Measurements from ENCODE around the gene GPC3.

Gene GPC3

GRCh38 chrX:133747196-133747595 lies 238.2 kb downstream of the GPC3 start:
- TF ChIP-seq ZNF266 (tag by site-specific recombination; IDR thresholded peaks at IDR 0.05; ENCODE audit: low read depth) (no peak), ZNF248 (tag by site-specific recombination; IDR thresholded peaks at IDR 0.05) (no peak), ZNF549 (tag by site-specific recombination; IDR thresholded peaks at IDR 0.05) (no peak), WT1 (tag by site-specific recombination; IDR thresholded peaks at IDR 0.05) (no peak), ZNF610 (tag by site-specific recombination; IDR thresholded peaks at IDR 0.05; ENCODE audit: borderline replicate concordance) (no peak), ZNF747 (tag by site-specific recombination; IDR thresholded peaks at IDR 0.05) (no peak), KLF17 (tag by site-specific recombination; IDR thresholded peaks at IDR 0.05) (no peak), ZNF148 (tag by site-specific recombination; IDR thresholded peaks at IDR 0.05; ENCODE audit: borderline replicate concordance) (no peak), ZIC2 (tag by site-specific recombination; IDR thresholded peaks at IDR 0.05) (no peak), TCF7L2 (IDR thresholded peaks at IDR 0.05; ENCODE audit: borderline replicate concordance, low read depth, low read length) (no peak), ZNF121 (tag by site-specific recombination; IDR thresholded peaks at IDR 0.05) (no peak), ZNF555 (tag by site-specific recombination; conservative IDR thresholded peaks at IDR 0.05) (no peak), ZNF48 (tag by site-specific recombination; IDR thresholded peaks at IDR 0.05) (no peak), YY1 (tag by site-specific recombination; IDR thresholded peaks at IDR 0.05) (no peak), ZBTB20 (tag by site-specific recombination; IDR thresholded peaks at IDR 0.05) (no peak), ZNF114 (tag by site-specific recombination; IDR thresholded peaks at IDR 0.05) (no peak)
- H3K36me3 ChIP-seq (ENCODE audit: control insufficient read depth in 2 of 2, insufficient read depth in 1 of 2, low read length in 2 of 2) = no peaks in the 10 kb centered on the region
- ChIA-PET CTCF (no interaction called here), POLR2A (no interaction called here)
- H3K4me3 ChIP-seq (ENCODE audit: low read depth, low read length) = no peak overlapping the region
- H3K27ac ChIP-seq (ENCODE audit: extremely low read depth, low read depth, low read length) = no peak overlapping the region
- H3K9me3 ChIP-seq (ENCODE audit: control insufficient read depth, insufficient read depth, low read depth, low read length) = no peaks in the 10 kb centered on the region
- H3K4me1 ChIP-seq (ENCODE audit: control insufficient read depth, insufficient read depth, low read length) = no peaks in the 10 kb centered on the region

GRCh38 chrX:133746593-133746992 lies 238.8 kb downstream of the GPC3 start:
- Histone ChIP-seq H3K27ac (ENCODE audit: extremely low read depth, low read depth, low read length) (no peak overlapping the region), H3K4me1 (ENCODE audit: control insufficient read depth, insufficient read depth, low read length) (no peaks in the 10 kb centered on the region), H3K36me3 (ENCODE audit: control insufficient read depth in 2 of 2, insufficient read depth in 1 of 2, low read length in 2 of 2) (no peaks in the 10 kb centered on the region), H3K9me3 (ENCODE audit: control insufficient read depth, insufficient read depth, low read depth, low read length) (no peaks in the 10 kb centered on the region), H3K4me3 (ENCODE audit: low read depth, low read length) (no peak overlapping the region)
- ChIA-PET POLR2A (no interaction called here), CTCF (no interaction called here)
- TF ChIP-seq ZNF626 (tag by site-specific recombination; IDR thresholded peaks at IDR 0.05) (no peak), KLF10 (tag by site-specific recombination; IDR thresholded peaks at IDR 0.05) (no peak), ZFP69B (tag by site-specific recombination; IDR thresholded peaks at IDR 0.05) (no peak), ZNF521 (tag by site-specific recombination; IDR thresholded peaks at IDR 0.05) (no peak), TCF7L2 (IDR thresholded peaks at IDR 0.05; ENCODE audit: borderline replicate concordance, low read depth, low read length) (no peak), GLIS2 (tag by site-specific recombination; IDR thresholded peaks at IDR 0.05) (no peak), ZNF843 (tag by site-specific recombination; IDR thresholded peaks at IDR 0.05) (no peak), EGR2 (tag by site-specific recombination; IDR thresholded peaks at IDR 0.05; ENCODE audit: low read depth) (no peak), ZNF292 (tag by site-specific recombination; IDR thresholded peaks at IDR 0.05; ENCODE audit: borderline replicate concordance, low read depth) (no peak), ZSCAN5A (tag by site-specific recombination; IDR thresholded peaks at IDR 0.05) (no peak), ZNF692 (tag by site-specific recombination; IDR thresholded peaks at IDR 0.05) (no peak), PATZ1 (tag by site-specific recombination; IDR thresholded peaks at IDR 0.05) (no peak), ZNF623 (tag by site-specific recombination; IDR thresholded peaks at IDR 0.05) (no peak), ZBTB21 (tag by site-specific recombination; IDR thresholded peaks at IDR 0.05) (no peak), KLF9 (tag by site-specific recombination; IDR thresholded peaks at IDR 0.05; ENCODE audit: low read depth) (no peak)

Data from HEK293 (cell line).